Measurements from ENCODE around the gene NEU1. TPM values are rescaled to one million over a fixed set of nuclear protein-coding genes. Genes with fewer than 3 reads are reported as not detected.
A peak's percentile ranks its signal among the peaks of the same experiment; 100 is the strongest.
"Not testable (repeated sequence)": the region's sequence is repeated elsewhere in the genome, so short reads cannot be mapped to it uniquely, and the experiment has no call there.

The NEU1 gene
- 10 to 100 TPM; 11.6 to 11.8 TPM for total RNA-seq

GRCh38 chr6:31862344-31863235, at the start of gene NEU1:
NEU1 (minus strand) TSS chr6:31862821; CDS start chr6:31862776, 45 bp downstream.
- POLR2A ChIA-PET: interaction anchor here (0.6 to 1.8 kb wide), 13 partner anchors 21 to 1109 kb away, joined by 3 to 12 read pairs (median 3); partner anchors contain the start of genes CSNK2B, DDX39B, EHMT2 and GPANK1

DNA sequence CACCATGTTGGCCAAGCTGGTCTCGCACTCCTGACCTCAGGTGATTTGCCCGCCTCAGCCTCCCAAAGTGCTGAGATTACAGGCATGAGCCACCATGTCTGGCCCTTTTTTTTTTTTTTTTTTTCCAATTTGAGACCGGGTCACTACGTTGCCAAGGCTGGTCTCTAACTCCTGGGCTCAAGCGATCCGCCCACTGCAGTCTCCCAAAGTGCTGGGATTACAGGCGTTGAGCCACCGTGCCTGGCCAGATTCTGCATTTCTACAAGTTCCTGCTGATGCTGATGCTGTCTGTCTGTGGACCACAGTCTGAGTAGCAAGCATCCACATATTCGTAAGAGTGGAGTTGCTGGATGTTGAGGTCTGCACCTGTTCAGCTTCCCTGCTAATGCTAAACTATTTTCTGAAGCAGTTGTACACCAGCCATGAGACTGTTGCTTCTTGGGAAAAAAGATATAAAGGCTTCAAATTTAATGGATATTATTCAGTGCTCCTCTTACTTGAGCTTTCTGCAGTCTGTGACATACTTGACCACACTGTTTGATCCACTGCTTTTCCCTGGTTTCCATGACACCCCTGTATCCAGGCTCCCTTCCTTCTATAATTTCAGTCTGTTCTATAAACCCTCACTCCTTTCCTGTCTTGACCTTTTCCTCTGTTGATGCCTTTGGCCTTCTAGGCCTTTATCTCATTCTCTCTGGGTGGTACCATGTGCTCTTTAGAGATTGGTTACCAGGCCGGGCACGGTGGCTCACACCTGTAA, 49.4 kb upstream of the NEU1 start:
- intact Hi-C loops (cut with DNase I, micrococcal nuclease): loop anchor here in 1 of 2 experiments (1.0 kb wide), 1 partner anchor 10 kb away; the partner anchor contains the start of gene ZBTB12
- H3K9me3 Mint-ChIP-seq (ENCODE audit: low read depth): no peaks in the 10 kb centered on the region
- peaks cover 6% of the 10 kb centered on the region for H3K27me3 Mint-ChIP-seq
- ChIA-PET POLR2A (no interaction called here), CTCF (interaction anchor here (0.6 kb wide), 1 partner anchor 44 kb away, joined by 3 read pairs; no protein-coding TSS in a partner anchor)
- DNase-seq (no peak), ATAC-seq (no peak)
- no peak overlapping the region for H3K4me3 Mint-ChIP-seq
- no peaks in the 10 kb centered on the region for H3K36me3 Mint-ChIP-seq (ENCODE audit: low read depth)
- peak overlapping the region; percentile 1 for H3K27ac Mint-ChIP-seq
- peaks cover 20% of the 10 kb centered on the region for H3K4me1 Mint-ChIP-seq

More at GRCh38 chr6:31862344-31863235, at the start of gene NEU1:
- intact Hi-C loops (cut with DNase I, micrococcal nuclease): loop anchor here (1.0 to 5.0 kb wide), 17 partner anchors 28 to 333 kb away; partner anchors contain the start of genes EHMT2 (in 2 of the 2), ABHD16A (in 1 of the 2), BAG6 (in 1 of the 2) and DDX39B (in 1 of the 2)
- peak within 1 kb of the TSS; percentile 90 for H3K4me3 Mint-ChIP-seq
- CTCF ChIA-PET: interaction anchor here (0.5 to 1.5 kb wide), 17 partner anchors 9 to 320 kb away, joined by 3 to 6 read pairs (median 3); partner anchors contain the start of genes ABHD16A, CSNK2B, DDAH2 and EHMT2
- peaks cover 27% of the 10 kb centered on the region for H3K4me1 Mint-ChIP-seq
- peak within 1 kb of the TSS; percentile 91 for H3K27ac Mint-ChIP-seq
- H3K27me3 Mint-ChIP-seq: no peaks in the 10 kb centered on the region
- DNase-seq (peak; percentile 100), ATAC-seq (peak; percentile 98)
- H3K36me3 Mint-ChIP-seq (ENCODE audit: low read depth): no peaks in the 10 kb centered on the region
- H3K9me3 Mint-ChIP-seq (ENCODE audit: low read depth): no peaks in the 10 kb centered on the region

DNA sequence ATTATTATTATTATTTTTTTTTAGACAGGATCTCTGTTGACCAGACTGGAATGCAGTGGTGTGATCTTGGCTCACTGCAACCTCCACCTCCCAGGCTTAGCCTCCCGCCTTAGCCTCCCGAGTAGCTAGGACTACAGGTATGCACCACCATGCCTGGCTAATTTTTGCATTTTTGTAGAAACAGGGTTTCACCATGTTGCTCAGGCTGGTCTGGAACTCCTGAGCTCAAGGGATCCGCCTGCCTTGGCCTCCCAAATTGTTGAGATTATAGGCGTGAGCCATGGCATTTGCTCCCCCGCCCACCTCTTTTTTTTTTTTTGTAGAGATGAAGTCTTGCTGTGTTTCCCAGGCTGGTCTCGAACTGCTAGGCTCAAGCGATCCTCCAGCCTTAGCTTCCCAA, 46.7 kb upstream of the NEU1 start:
- CTCF ChIA-PET; H3K27me3 Mint-ChIP-seq; H3K9me3 Mint-ChIP-seq (ENCODE audit: low read depth); DNase-seq; ATAC-seq; H3K4me3 Mint-ChIP-seq; intact Hi-C loops (cut with DNase I, micrococcal nuclease); H3K27ac Mint-ChIP-seq; H3K36me3 Mint-ChIP-seq (ENCODE audit: low read depth): not testable (repeated sequence)
- H3K4me1 Mint-ChIP-seq: peaks cover 20% of the 10 kb centered on the region
- POLR2A ChIA-PET: interaction anchor here (0.6 kb wide), 1 partner anchor 170 kb away, joined by 3 read pairs; no protein-coding TSS in a partner anchor

DNA sequence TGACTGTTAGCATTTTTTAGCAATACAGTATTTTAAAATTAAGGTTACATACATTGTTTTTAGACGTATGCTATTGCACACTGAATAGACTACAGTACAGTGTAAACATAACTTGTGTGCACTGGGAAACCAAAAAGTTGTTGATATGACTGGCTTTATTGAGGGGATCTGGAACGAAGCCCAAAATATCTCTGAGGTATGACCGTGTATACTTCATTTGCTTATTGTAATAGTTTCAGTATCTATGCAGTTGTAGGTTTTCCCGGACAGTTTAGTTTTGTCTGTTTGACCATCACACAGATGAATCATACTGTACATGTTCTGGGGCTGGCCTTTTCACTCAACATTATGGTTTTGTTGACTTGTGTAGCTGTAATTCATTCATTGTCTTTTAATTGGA, 46.2 kb upstream of the NEU1 start:
- CTCF ChIA-PET: no interaction called here
- Mint-ChIP-seq H3K9me3 (ENCODE audit: low read depth) (no peaks in the 10 kb centered on the region), H3K4me3 (no peak overlapping the region), H3K27ac (no peak overlapping the region), H3K36me3 (ENCODE audit: low read depth) (no peaks in the 10 kb centered on the region), H3K27me3 (no peaks in the 10 kb centered on the region), H3K4me1 (peaks cover 20% of the 10 kb centered on the region)
- intact Hi-C loops (cut with DNase I, micrococcal nuclease): no loop called here
- DNase-seq (no peak), ATAC-seq (peak; percentile 57)
- POLR2A ChIA-PET: no interaction called here

- H3K9me3 Mint-ChIP-seq (ENCODE audit: low read depth); DNase-seq; H3K36me3 Mint-ChIP-seq (ENCODE audit: low read depth); H3K27me3 Mint-ChIP-seq; intact Hi-C loops (cut with DNase I, micrococcal nuclease); POLR2A ChIA-PET; H3K4me3 Mint-ChIP-seq; CTCF ChIA-PET; H3K27ac Mint-ChIP-seq; ATAC-seq: not testable (repeated sequence)
- peaks cover 20% of the 10 kb centered on the region for H3K4me1 Mint-ChIP-seq
These were observed 45.6 kb upstream of the NEU1 start for GRCh38 chr6:31908255-31908654.

DNA sequence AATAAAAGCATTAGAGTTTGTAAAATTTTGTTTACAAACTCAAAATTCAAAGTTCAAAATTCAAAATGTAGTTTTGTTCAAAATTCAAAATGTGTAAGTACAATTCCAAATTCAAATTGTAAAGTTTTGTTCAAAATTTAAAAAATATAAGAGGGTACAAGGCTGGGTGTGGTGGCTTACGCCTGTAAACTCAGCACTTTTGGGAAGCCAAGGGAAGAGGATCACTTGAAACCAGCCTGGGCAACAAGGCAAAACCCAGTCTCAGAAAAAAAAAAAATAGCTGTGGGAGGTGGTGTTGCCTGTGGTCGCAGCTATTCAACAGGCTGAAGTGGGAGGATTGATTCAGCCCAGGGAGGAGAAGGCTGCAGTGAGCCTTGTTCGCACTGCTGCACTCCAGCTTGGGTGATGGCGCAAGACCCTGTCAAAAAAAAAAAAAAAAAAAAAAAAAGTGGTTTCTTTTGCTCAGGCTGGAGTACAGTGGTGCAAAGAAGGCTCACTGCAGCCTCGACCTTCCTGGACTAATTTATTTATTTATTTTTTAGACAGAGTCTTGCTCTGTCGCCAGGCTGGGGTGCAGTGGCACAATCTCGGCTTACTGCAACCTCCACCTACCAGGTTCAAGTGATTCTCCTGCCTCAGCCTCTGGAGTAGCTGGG, 44.7 kb upstream of the NEU1 start:
- no peaks in the 10 kb centered on the region for H3K9me3 Mint-ChIP-seq (ENCODE audit: low read depth)
- H3K27me3 Mint-ChIP-seq: no peaks in the 10 kb centered on the region
- DNase-seq (peak; percentile 34), ATAC-seq (no peak)
- POLR2A ChIA-PET: no interaction called here
- peaks cover 26% of the 10 kb centered on the region for H3K4me1 Mint-ChIP-seq
- intact Hi-C loops (cut with DNase I, micrococcal nuclease): no loop called here
- H3K36me3 Mint-ChIP-seq (ENCODE audit: low read depth): no peaks in the 10 kb centered on the region
- CTCF ChIA-PET: interaction anchor here (1.2 to 1.4 kb wide), 2 partner anchors 16 to 45 kb away, joined by 3 to 5 read pairs; no protein-coding TSS in a partner anchor
- H3K4me3 Mint-ChIP-seq: no peak overlapping the region
- no peak overlapping the region for H3K27ac Mint-ChIP-seq

DNA sequence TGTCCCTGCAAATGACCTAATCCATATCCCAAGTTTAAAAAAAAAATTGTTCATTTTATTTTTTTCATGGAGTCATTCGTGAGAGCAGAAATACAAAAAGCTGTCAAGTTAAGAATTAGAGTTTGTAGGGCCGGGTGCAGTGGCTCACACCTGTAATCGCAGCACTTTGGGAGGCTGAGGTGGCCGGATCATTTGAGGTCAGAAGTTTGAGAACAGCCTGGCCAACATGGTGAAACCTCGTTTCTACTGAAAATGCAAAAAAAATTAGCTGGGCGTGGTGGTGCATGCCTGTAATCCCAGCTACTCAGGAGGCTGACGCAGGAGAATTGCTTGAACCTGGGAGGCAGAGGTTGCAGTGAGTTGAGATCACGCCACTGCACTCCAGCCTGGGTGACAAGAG, 44.1 kb upstream of the NEU1 start:
- POLR2A ChIA-PET; DNase-seq; H3K36me3 Mint-ChIP-seq (ENCODE audit: low read depth); H3K9me3 Mint-ChIP-seq (ENCODE audit: low read depth); ATAC-seq; intact Hi-C loops (cut with DNase I, micrococcal nuclease); H3K27me3 Mint-ChIP-seq; H3K27ac Mint-ChIP-seq; H3K4me3 Mint-ChIP-seq: not testable (repeated sequence)
- CTCF ChIA-PET: interaction anchor here (1.2 to 1.4 kb wide), 2 partner anchors 16 to 46 kb away, joined by 3 to 5 read pairs; no protein-coding TSS in a partner anchor
- peaks cover 22% of the 10 kb centered on the region for H3K4me1 Mint-ChIP-seq

- Mint-ChIP-seq H3K27ac (no peak overlapping the region), H3K4me3 (no peak overlapping the region), H3K4me1 (peaks cover 20% of the 10 kb centered on the region), H3K36me3 (ENCODE audit: low read depth) (no peaks in the 10 kb centered on the region), H3K27me3 (no peaks in the 10 kb centered on the region), H3K9me3 (ENCODE audit: low read depth) (no peaks in the 10 kb centered on the region)
- CTCF ChIA-PET: interaction anchor here (1.2 to 1.4 kb wide), 2 partner anchors 15 to 46 kb away, joined by 3 to 5 read pairs; no protein-coding TSS in a partner anchor
- intact Hi-C loops (cut with DNase I, micrococcal nuclease): no loop called here
- DNase-seq (no peak), ATAC-seq (no peak)
- POLR2A ChIA-PET: no interaction called here
These were observed 43.5 kb upstream of the NEU1 start for GRCh38 chr6:31906122-31906521.

GRCh38 chr6:31905041-31905440, 42.4 kb upstream of the NEU1 start:
- DNase-seq (no peak), ATAC-seq (no peak)
- CTCF ChIA-PET: interaction anchor here (1.1 to 1.6 kb wide), 2 partner anchors 47 to 75 kb away, joined by 3 to 6 read pairs; no protein-coding TSS in a partner anchor
- Mint-ChIP-seq H3K27me3 (no peaks in the 10 kb centered on the region), H3K9me3 (ENCODE audit: low read depth) (no peaks in the 10 kb centered on the region), H3K27ac (no peak overlapping the region), H3K4me1 (peaks cover 15% of the 10 kb centered on the region), H3K36me3 (ENCODE audit: low read depth) (no peaks in the 10 kb centered on the region), H3K4me3 (no peak overlapping the region)
- intact Hi-C loops (cut with DNase I, micrococcal nuclease): no loop called here
- POLR2A ChIA-PET: interaction anchor here (1.2 kb wide), 1 partner anchor 82 kb away, joined by 3 read pairs; no protein-coding TSS in a partner anchor

DNA sequence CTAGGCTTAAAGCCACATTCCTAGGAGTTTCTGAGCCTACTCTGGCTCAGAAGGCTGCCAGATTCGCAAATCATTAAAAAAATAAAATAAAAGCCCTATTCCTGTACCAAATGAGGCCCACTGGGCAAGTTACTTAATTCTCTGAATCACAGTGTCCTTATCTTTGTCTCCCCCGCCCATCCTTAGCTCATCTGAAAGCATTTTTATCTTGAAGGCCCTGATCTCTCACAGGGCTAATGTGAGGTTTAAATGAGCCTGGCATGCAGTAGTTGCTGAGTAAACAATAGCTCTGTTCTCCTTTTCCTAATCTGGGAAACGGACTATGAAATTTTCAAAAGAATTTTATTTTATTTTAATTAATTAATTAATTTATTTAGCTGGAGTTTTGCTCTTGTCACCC, 41.3 kb upstream of the NEU1 start:
- Mint-ChIP-seq H3K27ac (no peak overlapping the region), H3K4me1 (peaks cover 25% of the 10 kb centered on the region), H3K27me3 (no peaks in the 10 kb centered on the region), H3K9me3 (ENCODE audit: low read depth) (no peaks in the 10 kb centered on the region), H3K36me3 (ENCODE audit: low read depth) (peaks cover 2% of the 10 kb centered on the region), H3K4me3 (no peak overlapping the region)
- CTCF ChIA-PET: interaction anchor here (0.6 to 1.6 kb wide), 4 partner anchors 21 to 211 kb away, joined by 3 to 6 read pairs (median 4); no protein-coding TSS in a partner anchor
- DNase-seq (no peak), ATAC-seq (no peak)
- intact Hi-C loops (cut with DNase I, micrococcal nuclease): loop anchor here in 1 of 2 experiments (5.0 kb wide), 1 partner anchor 48 kb away; no protein-coding TSS in a partner anchor
- POLR2A ChIA-PET: no interaction called here
